ENCODE measurements around the gene NUCB1.

NUCB1 gene

DNA sequence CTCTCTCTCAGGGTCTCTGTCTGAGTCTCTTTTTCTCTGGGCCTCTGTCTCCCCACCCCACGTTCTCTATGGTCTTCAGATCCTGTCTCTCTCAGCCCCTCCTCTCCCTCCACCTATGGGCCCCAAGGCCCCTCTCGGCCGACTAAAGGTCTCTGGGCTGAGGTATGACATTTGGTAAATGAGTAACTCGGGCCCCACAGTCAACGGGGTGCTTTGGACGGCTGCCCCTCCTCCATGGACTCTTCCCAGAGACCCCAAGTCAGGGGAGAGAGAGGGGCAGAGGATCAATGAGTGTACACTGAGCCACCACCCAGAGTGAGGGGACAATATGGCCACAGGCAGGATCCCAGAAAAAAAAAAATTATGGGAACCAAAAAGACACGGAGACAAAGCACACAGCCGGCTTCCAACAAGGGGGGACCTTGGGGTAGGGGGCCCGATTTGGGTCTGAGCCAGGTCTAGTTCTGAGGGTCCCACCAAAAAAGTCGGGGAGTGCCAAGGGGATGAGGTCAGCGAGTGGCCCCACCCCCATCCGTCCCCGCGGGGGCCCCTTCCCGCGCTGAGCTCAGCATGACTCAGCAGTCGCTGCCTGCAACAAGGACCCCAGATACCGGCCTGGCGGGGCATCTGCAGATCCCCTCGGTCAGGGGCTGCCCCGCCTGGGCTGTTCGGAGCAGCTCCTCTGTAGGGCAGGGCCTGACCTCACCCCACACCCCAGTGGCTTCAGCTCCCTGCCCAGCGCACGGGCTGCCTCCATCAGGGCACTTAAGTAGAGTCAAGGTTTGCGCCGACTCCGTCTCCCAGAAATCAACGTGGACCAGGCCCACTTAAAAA, 63.5 kb downstream of the NUCB1 start:
- DNase-seq (ENCODE audit: low read depth), result peak; percentile 23

DNA sequence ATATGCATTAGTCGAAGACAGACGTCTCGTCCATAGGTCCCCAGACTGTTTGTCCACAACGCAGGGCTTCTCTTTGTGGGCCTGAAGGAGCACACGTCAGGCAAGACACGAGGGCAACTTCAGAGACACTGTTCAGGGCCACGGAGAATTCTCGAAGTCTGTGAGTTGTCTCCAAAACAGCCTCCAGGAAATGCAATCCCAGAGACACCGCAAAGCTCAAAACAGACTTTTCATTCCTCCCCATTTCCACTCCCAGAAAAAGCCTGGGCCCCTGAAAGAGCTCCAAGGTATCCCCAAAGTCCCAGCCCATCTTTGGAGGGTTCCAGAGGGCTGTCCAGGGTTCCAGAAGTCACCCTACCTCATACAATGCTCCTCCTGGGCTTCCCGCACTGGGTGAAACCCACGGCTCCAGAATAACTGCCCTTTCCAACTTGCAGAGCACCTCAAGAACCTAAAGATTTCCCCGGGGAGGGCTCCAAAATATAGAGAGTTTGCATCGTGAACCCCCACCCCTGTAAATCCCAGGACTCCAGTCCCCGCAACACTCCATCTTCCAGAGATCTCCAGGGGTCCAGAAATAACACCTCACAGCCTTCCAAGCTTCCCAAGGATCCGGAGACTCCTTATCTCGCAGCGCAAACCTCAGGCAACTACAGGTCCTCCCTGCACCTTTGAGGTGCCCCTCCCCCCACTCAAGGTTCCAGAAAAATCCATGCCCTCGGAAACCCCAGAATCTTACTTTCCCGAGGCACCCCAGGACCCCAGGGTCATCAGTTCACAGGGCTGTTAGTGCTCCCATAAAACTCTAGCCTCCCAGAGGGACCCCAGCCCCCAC, 64.3 kb downstream of the NUCB1 start:
- DNase-seq (ENCODE audit: low read depth), result no peak

DNA sequence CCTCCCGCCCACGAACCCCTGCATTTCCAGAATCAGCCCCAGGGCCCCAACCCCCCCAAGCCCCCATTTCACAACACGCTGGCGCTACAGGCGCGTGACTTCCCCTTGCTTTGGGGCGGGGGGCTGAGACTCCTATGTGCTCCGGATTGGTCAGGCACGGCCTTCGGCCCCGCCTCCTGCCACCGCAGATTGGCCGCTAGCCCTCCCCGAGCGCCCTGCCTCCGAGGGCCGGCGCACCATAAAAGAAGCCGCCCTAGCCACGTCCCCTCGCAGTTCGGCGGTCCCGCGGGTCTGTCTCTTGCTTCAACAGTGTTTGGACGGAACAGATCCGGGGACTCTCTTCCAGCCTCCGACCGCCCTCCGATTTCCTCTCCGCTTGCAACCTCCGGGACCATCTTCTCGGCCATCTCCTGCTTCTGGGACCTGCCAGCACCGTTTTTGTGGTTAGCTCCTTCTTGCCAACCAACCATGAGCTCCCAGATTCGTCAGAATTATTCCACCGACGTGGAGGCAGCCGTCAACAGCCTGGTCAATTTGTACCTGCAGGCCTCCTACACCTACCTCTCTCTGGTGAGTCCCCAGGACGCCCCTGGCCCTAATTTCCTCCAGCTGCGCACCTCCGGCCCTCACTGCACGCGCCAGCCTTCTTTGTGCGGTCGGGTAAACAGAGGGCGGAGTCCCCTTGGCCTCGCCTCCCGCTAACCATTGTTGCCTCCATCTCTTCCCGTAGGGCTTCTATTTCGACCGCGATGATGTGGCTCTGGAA, 65.1 kb downstream of the NUCB1 start, which contains the start of gene FTL:
Gene FTL, plus strand, starts transcription at position 270 of the 766 bp plus-strand sequence. Its CDS starts 199 bp downstream, at position 469.
- DNase-seq (ENCODE audit: low read depth), result peak; percentile 83

DNA sequence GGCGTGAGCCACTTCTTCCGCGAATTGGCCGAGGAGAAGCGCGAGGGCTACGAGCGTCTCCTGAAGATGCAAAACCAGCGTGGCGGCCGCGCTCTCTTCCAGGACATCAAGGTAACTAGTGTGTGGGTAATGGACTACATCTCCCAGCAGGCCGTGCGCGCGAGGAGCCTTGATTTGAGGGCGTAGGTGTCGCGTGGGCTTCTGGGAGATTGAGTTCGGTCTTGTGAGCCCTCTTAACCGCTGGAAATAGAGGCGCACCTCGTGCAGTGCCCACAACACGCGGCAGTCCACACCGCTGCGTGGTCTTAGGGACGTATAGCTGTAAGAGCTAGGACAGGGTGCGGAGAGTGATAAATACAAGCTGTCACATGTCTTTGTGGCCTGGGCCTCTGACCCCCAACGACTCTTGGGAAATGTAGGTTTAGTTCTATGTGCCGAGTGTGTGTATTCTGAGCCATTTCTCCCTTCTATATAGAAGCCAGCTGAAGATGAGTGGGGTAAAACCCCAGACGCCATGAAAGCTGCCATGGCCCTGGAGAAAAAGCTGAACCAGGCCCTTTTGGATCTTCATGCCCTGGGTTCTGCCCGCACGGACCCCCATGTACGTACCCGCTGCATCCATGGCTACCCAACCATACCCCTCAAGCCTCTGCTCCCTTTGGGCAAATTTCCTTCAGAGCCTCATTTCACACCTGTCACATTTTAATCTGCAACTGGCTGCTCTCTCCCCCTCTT, 65.9 kb downstream of the NUCB1 start:
- peak; percentile 74 for DNase-seq (ENCODE audit: low read depth)

DNA sequence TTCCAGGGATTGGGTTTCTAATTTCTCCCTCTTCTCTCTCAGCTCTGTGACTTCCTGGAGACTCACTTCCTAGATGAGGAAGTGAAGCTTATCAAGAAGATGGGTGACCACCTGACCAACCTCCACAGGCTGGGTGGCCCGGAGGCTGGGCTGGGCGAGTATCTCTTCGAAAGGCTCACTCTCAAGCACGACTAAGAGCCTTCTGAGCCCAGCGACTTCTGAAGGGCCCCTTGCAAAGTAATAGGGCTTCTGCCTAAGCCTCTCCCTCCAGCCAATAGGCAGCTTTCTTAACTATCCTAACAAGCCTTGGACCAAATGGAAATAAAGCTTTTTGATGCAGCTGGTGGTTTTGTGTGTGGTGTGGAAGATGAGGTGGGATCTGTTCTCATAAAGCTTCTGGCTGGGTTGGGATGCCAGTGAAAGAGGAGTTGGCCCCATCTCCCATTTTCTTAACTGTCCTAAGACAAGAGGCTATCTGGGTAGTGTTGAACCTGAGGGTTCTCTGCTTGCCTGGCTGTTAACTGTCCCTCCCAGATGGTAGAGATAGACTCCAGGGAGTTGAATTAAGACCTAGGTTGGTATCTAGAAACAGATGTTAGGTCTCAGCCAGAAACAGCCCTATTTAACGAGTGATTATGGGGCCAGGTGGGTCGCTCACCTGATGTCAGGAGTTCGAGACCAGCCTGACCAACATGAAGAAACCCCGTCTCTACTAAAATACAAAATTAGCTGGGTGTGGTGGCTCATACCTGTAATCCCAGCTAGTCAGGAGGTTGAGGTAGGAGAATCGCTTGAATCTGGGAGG, 66.6 kb downstream of the NUCB1 start:
- DNase-seq (ENCODE audit: low read depth), result no peak

DNA sequence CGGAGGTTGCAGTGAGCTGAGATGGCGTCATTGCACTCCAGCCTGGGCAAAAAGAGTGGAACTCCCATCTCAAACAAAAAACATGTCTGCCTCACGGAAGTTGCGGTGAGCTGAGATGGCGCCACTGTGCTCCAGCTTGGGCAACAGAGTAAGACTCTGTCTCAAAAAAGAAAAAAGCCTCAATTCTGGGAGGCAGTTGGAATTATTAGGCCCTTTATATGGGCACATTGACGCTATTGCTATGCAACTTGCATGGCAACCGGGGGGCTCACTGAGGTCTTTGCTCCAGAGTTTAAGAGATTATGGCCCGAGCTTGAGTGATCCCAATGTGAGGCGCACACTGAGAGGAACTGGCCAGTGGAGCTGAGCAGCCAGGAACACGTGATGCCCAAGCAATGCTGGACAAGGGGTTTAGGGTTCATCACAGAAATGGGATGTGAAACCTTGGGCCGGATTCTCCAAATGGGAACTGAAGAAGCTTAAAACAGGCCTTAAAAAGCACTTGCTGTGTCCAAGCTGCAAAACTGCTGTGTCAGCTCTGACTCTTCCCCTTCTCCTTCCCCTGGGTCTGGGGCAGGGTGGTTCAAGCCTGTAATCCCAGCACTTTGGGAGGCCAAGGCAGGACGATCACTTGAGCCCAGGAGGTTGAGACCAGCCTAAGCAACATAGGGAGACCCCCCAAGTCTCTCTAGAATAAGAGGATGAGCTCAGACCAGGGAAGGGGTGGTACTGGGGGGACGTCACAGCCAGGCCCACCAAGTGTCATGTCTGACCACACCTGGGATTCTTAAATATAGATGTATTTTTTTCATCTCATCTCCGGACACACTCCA, 67.5 kb downstream of the NUCB1 start:
- no peak for DNase-seq (ENCODE audit: low read depth)

DNA sequence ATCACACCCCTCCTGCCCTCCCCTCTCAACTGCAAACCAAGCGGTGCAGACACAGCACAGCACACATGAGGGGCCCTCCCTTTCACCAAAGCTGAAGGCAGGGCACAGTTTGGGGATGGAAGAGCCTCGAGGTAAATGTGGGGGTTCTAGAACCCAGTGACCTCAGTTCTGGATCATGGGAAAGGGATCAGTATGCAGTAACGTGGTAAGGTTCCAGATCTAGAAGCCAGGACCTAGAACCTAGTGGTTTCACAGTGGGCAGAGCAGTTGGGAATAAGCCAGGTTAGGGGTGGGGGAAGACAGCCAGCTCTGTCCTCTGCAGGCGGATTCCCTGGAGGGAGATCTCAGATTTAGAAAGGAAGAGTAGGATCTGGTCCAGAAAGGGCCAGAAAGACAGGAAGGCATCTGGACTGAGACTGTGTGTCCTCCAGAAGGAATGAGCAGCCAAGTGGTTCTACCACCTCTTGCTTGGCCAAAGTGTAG, 68.1 kb downstream of the NUCB1 start:
- no peak for DNase-seq (ENCODE audit: low read depth)

DNA sequence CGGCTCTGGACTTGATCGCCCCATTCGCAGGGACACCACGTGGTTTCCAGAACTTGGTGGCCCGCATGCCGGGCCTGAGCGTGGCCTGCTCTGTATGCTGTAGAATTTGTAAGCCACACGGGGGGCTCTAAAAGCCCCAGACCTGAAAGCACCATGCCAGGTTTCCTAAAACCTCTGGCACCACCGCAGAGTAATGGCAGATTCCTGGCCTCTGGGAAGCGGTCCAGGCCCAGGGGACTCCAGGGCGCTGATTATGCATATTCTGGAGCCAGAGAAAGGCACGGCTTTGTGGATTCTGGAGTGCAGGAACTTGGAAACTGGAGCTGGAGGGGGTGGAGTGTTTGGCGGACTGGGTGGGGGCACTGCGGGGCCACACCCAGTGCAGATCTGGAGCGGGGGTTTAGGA, 68.7 kb downstream of the NUCB1 start:
- DNase-seq (ENCODE audit: low read depth), result no peak

DNA sequence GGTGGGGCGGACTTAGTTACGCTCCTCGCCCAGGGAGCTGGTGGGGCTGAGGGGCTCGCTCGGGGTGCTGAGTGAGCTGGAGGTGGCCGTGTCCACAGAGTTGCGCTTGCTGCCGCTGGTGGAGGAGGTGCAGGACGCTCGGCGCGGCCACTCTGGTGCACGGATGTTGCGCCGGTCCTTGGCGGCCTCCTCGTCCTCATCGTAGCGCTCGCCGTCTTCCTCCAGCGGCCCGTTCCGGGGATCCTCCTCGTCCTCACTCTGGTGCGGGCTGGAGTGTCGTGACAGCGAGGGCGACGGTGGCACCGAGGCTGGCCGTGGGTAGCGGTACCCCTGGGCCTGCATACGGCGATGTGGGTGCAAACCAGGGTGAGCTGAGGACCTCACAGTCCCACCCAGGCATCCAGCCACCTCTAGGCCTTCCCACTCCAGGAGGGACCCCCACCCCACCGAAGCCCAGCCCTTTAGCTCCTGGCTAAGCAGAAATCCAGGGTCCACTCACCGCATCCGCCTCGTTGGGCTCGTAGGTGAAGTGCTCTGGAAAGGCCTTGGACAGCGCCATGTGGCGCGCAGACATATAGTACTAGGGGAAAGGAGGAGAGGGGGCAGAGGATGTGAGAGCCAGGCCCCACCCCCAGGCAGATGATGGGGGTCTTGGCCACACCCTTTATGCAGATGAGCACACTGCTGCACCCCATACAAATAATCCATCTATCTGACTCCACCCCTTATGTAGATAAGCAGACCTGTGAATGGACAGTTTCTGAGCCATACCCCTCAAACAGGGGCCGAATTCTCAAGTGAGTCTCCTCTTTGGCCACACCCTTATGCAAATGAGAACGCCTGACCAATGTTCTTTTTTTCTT, 69.4 kb downstream of the NUCB1 start:
- no peak for DNase-seq (ENCODE audit: low read depth)

DNA sequence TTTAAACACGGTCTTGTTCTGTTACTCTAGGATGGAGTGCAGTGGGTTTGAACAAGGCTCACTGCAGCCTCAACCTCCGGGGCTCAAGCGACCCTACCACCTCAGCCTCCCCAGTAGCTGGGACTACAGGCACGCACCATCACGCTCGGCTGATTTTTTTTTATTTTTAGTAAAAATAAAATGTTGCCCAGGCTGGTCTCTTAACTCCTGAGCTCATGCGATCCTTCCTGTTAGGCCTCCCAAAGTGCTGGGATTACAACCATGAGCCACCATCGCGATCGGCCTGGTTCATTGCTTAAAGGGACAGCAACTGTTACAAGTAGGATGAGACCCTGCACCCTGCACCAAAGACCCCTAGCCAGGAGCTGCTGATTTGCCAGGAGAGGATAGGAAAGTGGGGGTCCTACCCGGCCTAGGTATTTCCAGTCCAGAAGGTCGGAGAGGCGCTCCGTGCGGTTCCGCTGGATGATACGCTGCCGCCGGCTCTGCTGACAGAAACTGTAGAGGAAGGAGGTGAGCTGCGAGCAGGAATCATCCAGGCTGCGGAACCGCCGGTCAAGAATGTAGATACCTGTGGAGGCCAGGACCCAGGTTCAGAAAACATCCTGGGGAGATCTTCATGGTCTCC, 70.1 kb downstream of the NUCB1 start:
- no peak for DNase-seq (ENCODE audit: low read depth)

DNA sequence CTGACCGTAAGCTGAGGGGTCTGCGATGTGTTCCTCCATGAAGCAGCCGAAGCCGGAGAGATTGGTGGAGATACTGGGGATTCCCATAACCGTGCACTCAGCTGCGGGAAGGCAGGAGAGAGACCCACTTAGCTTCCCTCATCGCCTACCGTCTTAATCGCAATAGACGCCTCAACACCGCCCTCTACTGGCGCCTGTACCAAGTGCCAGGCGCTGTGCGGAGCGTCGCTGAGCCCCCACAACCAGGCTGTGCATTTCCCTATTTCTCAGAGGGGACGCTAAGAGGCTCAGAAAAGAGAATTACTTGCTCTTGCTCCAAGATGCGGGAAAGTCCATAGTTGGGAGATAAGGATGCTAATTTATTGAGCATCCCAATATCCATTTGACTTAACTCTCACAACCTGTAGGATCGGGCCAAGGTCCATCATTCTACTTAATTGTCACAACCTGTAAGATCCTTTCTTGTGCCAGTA, 70.8 kb downstream of the NUCB1 start:
- DNase-seq (ENCODE audit: low read depth), result peak; percentile 66

All from activated T-helper 1 cell treated with Interleukin-2 at 50 U/mL for 16 hours (primary cell).